ENCODE results near the gene PRSS27.
"Not testable (repeated sequence)": the region's sequence is repeated elsewhere in the genome, so short reads cannot be mapped to it uniquely, and the experiment has no call there.

The PRSS27 gene

DNA sequence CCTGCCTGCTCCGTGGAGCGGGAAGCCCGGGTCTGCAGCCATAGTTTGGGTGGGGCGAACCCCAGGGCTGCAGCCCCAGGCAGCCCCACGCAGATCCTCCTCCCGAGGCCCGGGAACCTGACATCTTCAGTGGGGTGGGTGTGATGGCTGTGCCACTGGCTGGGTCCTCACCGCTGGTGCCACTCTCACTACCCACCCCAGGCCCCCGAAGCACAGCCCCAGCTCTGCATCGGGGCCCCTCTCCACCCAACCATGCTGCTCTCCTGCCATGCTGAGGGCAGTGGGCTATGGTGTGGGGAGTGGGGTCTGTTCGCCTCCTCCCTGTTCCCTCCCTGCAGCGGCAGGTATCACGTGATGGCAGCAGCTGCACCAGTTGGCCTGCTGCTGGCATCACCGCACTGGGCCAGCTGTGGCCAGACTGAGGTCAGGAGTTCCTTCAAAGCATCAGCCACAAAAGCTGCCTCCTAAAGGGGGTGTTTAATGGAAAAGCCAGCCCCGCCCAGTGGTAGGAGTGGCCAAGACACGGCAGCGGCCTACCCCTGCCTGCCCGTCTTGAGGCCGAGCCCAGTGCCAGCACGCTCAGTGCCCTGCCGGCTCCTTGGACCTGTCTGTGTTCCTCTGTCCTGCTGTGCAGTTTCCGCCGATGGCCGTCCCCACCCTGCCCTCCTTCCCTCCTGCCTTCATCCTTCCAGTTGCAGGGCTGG is 26.9 kb downstream of the PRSS27 start:
- no peak for DNase-seq (ENCODE audit: low spot score)

DNA sequence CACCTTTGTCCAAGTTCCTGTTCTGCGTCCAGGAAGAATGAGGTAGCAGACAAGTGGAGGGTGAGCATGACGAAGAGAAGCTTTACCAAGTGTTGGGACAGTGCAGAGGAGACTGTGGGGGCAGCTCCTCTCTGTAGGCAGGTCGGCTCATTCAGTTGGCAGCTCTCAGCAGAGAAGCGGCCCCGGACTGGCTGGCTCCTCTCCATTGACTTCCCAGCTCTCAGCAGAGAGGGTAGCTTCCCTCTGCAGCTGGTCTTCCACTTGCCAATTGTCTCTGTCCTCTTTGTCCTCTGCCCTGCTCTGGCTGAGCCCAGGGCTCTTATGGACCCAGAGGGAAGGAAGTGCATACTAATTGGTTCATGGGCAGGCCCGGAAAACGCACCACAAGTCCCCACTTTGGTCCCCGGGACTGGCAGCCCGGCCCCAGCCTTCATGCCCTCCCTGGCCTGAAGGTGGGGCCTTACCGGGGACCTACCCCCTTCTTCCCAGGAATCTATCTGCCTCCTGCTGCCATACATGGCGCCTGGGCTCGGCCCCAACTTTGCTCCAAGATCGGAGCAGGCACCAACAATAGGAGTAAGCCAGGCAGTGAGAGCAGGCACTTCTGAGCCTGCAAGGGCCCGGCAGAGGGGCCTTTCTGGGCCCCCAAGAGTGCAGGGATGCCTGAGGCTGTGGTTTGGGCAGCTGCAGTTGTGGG is 27.6 kb downstream of the PRSS27 start:
- DNase-seq (ENCODE audit: low spot score) = no peak

DNA sequence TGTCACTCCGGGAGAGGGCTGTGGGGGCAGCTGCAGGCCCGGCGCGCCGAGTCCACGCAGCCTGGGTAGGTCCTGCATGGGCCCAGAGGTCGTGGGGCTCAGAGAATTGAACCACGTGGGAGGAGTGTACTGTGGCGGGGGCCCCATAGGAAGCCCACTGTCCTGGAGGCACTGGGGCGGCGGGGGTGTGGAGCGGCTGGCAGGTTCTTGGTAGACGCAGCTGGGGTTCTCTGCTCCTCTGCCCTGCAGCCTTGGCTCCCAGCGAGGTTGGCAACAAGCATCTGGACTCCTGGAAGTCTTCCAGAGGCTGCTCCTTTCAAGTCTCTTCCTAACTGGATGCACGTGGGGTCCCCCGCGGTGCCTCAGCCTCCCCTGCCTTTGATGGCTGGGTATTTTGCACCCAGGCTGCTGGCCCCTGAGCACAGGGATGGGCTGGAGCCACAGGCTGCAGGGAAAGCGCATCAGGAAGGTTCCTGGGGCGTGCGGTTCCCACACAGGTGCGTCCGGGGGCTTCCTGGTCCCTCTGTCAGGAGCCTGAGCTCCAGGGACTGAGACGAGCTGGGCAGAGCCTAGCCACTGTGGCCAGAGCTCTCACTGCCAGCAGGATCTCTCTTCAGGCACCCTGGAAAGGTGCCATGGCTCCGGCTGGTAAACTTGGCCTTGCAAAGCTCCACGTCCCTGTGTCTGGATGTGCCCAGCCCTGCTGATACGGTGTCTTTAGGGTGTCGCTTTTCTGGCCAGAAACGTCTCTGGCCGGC is 28.4 kb downstream of the PRSS27 start:
- no peak for DNase-seq (ENCODE audit: low spot score)

DNA sequence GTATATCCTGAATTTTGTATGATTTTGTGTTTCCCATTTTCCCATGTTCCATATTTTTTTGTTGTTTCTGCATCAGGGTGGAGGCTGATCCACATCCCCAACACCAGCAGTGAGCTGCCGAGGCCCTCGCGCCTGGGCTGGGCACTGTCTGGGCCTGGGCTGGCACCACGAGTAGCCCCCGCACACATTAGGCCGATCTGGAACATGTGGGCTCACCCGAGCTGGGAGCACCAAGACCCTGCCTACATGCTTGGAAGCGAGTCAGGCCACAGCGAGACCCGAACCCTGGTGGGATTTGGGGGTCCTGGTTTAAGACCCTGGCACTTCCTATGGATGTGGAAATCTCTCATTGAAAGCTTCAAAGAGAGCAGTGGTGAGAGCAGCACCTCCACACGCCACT is 29.2 kb downstream of the PRSS27 start:
- no peak for DNase-seq (ENCODE audit: low spot score)

DNA sequence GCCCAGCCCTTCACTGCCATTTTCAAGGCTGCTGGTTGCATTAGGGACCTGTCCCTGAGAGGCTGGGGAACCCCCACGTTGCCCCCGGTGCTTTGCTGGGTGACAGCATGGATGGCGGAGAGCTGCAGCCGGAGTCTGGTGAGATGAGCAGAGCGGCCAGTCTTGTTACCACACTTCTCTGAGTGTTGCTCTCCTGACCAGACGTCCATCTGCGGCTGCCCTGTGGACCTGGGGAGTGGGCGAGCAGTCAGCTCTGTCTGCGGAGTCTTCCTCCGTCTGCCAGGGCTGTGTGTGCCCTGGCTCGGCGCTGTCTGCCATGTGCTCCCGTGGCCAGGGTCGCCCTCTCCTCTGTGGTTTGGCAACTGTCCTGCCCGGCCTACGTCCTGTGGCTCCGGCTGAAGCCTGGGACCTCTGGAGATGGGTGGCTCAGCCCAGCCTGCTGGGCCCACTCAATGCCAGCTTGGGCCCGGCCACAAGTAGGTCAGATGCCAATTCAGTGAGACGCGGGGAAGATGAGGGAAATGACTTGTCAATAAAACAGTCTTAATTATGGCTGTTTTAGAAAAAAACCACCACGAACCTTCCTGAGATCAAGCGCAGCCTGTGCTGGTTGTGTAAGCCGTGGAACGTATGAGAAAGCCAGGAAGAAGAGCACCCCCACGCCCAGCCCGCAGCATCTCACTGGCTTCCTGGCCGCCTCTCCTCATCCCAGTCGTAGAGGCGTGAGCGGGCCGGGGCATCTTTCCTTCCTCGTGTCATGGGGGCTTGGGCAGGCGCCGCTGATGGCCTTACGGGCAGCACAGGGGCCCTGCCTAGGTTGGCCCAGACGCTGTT is 29.8 kb downstream of the PRSS27 start:
- no peak for DNase-seq (ENCODE audit: low spot score)

DNA sequence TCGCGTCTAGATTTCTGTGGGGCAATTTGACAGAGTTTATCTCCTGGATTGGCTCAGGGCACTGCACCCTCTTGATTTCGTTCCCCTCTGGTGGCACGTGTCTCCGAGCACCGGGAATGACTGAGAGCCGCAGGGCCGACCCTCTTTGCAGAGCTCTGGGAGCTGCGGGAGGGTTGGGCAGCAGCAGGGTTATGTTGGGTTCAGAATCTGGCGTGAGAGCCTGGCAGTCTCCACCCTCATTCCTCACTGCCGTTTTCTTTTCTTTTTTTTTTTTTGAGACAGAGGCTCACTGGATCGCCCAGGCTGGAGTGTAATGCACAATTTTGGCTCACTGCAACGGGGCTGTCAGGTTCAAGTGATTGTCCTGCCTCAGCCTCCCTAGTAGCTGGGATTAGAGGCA is 30.6 kb downstream of the PRSS27 start:
- DNase-seq (ENCODE audit: low spot score) = not testable (repeated sequence)

DNA sequence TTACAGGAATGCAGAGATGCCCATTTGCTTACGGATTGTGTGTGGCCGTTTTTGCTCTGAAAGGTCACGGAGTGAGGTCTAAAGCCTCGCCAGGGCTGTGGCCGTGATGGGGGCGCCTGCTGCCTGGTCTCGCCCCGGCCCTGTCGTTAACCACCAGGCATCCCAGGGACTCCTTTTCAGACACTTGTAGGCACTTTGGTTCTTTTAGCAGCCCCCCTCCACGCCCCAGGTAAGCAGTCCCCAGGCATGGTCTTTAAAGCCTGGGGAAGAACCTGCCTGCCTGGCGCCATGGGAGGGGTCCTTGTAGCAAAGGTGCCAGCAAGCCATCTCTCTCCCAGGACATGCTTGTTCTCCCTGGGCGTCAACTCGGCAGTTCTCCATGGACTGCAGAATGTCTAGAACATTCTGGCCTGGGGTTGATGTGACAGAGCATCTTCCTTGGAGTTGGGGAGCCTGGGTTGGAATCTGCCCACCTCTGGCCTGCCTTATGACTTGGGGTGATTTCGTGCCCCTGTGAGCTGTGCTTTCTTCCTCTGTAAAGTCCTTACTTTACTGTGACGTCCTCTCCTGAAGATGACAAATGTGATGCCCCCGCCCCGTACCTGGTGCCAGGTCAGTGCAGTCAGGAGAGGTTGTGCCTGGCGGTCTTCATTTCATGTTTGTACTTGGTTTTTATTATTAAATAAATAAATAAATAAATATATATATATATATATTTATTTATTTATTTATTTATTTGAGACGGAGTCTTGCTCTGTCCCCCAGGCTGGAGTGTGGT is 32.3 kb downstream of the PRSS27 start:
- no peak for DNase-seq (ENCODE audit: low spot score)

DNA sequence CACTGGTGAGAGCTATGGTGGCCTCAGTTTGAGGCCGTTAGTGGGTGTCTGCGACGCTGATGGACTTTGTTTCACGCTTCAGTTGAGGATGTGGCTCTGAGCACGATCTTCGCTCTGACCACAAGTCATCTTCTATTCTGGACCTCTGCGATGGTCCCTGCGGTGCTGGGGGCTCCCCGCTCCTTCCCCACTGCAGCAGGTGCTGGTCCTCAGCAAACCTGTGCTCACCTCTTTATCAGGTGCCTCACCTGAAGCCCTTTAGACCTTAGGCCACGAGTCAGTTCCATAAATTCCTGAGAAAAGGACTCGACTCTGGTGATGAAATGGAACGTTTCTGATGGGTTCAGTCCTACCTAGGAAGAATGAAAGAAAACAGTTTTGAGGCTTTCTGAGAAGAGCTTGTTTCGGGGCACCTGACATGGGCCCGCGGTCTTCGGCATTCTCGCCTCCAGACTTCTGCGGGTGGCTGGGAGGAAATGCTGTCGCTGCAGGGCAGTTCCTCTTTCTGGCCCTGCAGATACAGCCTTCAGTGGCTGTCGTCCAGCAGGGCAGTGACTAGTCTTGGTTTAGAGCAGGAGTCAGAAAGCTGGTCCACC is 33.0 kb downstream of the PRSS27 start:
- peak; percentile 17 for DNase-seq (ENCODE audit: low spot score)

DNA sequence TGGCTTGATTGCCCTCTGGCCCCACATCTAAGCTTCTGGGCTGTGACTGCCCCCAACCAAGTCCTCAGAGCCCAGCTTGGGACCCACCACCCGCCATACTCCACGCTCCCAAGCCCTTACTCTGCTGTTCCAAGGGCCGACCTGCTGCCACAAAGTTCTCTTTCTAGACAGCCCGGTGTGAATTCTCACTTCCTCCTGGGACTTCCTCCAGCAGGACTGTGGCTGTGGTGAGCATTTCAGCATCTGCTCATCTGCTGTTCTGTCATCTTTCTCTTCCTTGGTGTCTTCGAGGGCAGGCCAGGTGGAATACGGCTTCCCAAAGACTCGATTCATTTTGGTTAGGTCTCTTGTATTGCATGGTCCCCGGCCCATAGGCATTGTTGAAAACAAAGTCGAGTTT is 33.9 kb downstream of the PRSS27 start:
- DNase-seq (ENCODE audit: low spot score) = not testable (repeated sequence)

DNA sequence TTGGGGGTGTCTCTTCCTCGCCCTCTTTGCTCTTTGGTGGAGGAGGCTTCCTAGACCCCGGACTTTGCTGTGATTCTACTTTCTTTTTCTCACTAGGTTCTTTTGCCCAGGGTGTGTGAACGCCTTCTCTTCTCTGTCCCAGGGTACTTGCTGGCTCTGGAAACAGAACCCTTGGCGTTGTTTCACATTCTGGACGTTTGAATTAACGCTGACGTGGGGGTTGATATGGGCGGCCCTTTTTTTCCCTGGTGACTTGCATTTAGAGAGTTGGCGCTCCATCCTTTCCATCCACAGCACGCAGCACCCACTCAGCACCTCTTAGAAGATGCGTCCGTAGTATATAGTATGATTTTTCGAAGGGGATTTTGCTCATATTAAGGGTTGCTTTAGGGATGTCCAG is 37.0 kb downstream of the PRSS27 start:
- not testable (repeated sequence) for DNase-seq (ENCODE audit: low spot score)

DNA sequence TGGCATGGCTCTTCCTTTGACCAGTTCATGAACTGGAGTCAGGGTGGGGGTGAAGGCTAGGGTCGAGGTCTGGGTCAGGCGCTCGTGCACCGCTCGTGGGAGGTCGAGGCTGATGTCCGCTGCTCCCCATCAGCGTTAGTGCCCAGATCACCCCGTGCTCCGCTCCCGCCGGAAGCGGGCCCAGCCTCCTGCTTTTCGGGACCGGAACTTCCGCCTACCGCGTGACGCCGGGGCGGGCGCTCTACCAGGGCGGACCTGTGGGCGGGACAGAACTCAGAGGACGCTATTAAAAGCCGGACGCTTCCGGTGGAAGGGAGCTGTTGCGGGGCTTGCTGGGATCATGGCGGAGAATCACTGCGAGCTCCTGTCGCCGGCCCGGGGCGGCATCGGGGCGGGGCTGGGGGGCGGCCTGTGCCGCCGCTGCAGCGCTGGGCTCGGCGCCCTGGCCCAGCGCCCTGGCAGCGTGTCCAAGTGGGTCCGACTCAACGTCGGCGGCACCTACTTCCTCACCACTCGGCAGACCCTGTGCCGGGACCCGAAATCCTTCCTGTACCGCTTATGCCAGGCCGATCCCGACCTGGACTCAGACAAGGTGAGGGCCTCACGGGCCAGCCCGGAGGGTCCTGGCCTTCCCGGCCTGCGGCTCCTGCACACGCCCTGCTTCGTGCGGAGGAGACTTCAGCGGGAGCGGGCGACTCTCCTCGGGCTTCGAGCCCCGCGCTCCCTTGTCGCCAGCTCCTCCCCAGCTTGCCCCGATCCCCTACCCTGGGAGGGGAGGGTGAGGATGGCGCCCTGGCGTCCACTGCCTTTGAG is 37.6 kb downstream of the PRSS27 start, which contains the start of gene KCTD5:
Gene KCTD5, plus strand, starts transcription at position 315 of the 813 bp plus-strand sequence. Its CDS starts 26 bp downstream, at position 341.
- DNase-seq (ENCODE audit: low spot score) = peak; percentile 96

DNA sequence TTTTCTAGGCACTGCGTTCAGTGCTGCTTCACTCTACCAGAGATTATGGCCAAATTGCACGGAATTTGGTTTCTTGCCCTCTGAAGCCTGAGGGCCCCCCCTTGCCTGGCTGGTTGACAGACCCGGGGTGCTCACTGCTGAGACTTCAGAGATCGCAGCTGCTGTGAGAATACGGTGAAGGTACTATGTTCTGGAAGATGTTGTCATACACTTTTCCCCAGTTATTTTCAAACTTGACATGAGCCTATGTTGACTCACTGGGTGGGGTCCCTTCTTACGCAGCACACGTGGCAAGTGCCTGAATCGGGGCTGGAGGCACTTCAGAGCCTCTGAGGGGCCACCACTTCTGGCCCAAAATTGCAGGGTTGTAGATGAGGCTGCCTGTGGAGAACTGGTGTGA is 39.7 kb downstream of the PRSS27 start:
- DNase-seq (ENCODE audit: low spot score) = not testable (repeated sequence)

DNA sequence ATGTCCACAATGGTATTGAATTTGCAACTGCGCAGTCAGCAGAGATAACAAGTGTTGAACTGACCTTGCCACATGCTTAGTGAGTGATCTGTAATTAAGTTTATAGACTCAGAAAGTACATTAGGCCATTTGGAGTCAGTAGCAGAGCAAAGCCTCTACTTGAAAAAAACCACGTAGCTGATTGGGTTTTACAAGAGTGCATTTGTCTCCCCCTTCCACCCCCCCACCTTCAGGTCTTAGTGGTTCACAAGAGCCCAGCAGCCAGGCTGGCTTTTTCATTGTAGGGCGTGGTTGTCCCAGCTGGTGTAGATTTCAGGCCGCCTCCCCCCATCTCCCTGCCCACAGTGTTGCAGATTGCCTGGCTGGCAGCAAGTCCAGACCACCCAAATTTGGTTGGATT is 40.1 kb downstream of the PRSS27 start:
- not testable (repeated sequence) for DNase-seq (ENCODE audit: low spot score)

DNA sequence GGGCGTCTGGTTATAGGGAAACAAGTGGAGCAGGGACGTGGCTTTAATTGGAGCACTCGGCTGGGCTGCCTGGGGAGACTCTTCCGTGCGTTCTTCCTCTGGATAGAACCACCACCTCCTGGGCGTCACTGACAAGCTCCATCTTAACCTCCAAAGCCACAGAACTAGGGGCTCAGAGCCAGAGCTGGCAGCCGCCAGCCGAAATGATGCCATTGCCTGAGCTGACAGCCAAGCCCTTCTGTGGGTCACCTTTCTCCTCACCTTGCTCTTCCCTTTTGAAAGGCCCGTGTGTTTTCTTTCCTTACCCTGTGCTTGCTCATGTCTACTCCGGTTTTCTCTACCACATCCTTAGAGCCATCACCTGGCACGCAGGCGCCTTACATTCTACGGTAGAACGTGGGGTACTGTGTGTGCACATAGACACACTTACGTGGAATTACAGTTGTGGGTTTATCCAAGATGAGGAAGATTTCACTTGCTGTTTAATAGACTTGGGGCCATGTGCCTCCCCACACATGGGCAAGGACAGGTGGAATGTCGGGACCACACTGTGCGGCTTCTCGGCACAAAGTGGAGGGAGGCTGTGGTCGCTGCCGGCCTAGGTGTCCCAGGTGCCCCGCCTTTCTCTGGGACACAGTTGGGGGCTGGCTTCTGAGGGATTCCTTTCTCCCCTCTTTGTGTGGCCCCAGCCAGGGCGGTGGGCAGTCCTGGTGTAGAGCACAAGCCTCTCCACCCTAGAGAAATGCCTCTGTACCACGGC is 41.6 kb downstream of the PRSS27 start:
- not testable (repeated sequence) for DNase-seq (ENCODE audit: low spot score)

DNA sequence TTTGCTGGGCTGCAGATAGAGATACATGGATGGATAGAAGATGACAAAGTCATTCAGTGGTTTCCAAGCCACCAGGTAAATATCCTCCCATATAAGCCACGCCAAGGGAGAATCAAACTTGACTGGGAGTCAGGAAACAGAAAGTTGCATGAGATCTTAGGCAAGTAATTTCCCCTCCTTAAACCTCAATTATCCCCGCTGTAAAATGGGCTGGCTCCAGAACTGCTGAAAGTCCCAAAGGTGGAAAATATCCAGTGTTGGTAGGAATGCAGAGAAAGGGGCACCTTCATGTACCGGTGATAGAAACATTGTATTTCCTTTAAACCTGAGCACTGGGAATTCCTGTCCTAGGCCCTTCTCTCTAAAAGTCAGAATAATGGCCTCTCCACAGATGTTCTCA is 43.1 kb downstream of the PRSS27 start:
- not testable (repeated sequence) for DNase-seq (ENCODE audit: low spot score)

DNA sequence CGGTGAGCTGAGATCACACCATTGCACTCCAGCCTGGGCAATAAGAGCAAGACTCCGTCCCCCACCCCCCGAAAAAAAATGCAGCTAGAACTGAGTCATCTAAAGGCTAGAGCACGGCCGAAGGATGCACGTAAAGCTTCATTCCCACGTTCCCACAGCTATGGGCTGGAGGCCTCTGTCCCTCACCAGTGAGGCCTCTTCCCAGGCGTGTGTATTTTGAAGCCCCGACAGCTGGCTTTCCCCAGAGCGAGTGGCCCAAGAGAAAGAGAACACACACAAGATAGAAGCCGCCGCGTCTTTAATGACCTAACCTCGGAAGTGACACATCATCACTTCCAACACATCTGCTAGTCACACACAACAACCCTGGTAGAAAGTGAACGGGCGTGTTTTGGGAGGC is 44.3 kb downstream of the PRSS27 start:
- no peak for DNase-seq (ENCODE audit: low spot score)

DNA sequence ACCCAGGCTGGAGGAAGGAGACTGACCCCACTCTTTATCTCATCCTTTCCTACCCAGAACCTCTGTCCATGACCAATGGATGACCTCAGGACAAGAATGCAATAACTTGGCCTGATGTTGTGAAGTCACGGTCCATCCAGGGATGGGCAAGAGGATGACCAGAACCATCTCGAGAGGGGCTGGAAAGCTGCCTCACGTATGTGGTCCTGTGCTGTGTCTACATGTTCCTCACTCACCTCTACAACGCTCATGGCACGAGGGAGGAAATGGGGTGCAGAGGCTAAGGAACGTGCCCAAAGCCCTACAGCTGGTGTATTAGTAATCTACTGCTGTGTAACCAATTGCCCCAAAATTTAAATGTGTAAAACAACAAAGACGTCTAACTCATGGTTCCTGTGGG is 45.0 kb downstream of the PRSS27 start:
- DNase-seq (ENCODE audit: low spot score) = no peak

DNA sequence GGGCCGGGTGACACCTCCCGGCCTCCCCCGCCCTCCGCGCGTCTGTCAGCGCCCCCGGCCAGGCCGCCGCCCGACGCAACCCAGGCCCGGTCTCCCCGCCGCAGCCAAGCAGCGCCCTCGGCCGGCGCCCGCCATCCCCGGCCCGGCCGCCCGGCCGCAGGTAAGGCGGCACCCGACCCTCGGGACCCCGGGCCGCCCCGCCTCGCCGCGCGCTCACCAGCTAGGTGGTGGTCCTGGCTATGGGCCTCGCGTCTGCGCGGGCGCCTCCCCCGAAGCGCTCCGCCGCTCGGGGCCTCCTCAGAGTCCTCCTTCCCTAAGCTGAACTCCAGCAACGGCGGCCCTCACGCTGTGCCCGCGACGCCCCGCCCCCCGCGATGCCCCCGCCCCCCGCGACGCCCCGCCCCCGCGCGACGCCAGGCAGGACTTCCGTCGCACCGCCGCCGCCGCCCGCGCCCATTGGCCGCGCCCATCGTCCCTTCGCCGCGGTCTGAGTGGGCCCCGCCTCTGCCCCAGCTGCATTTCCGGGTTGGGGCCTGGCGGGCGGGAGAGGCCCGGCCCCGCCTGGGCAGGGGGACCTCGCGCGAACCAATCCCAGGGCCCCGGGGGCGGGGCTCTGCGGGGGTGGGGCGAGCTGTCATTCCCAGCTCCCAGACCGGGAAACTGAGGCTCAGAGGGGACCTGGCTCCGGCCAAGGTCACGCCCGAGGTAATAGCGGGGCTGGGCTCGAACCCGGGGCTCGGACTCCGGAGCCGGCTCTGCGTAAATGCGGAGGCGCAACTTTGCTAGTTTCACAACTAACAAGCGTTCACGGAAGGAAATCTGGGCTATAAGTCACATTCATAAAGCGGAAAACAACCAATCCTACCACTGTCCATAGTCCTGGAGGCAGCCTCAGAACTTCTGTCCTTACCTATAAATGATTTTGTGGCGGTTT is 46.7 kb downstream of the PRSS27 start:
- DNase-seq (ENCODE audit: low spot score) = peak; percentile 96
